Ureter (tissue), 1 donor: ENCODE results near the gene DPYD. TPM values are rescaled to one million over a fixed set of nuclear protein-coding genes. Genes with fewer than 3 reads are reported as not detected.
"Not testable (repeated sequence)": the region's sequence is repeated elsewhere in the genome, so short reads cannot be mapped to it uniquely, and the experiment has no call there.

Source experiments
- DNase-seq: peaks from one replicate; pipeline ENCODE4 v3.0.0-alpha.2; 2020; ENCODE audit warnings: low spot score
- total RNA-seq: library from RNA; stranded (reverse); gene quantifications from one replicate; pipeline ENCODE4 v1.2.4, GENCODE V29; 2023
- donor health status: DM: yes; HTN: yes; CAD: no.

Gene DPYD
- total RNA-seq, 1 donor from 2014 or later, result 31.2 TPM

DNA sequence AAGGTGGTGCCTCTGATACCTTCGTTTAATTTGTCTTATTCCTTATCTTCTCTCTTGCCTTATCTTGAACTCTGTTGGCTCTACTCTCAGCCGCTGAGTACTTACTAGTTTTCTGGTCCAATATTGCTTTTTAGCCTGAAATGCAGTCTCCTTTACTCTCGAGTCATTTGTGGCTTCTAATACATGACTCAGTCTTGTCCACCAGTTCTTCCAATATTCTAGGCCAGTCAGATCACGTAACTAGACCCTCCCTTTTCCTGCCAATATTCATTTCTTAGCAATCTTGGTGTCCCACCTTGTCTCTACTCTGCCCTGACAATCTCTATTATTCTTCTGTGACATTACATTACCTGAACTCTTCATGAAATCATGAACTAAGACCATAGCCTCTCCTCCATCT, 555.8 kb downstream of the DPYD start:
- DNase-seq, result no peak

DNA sequence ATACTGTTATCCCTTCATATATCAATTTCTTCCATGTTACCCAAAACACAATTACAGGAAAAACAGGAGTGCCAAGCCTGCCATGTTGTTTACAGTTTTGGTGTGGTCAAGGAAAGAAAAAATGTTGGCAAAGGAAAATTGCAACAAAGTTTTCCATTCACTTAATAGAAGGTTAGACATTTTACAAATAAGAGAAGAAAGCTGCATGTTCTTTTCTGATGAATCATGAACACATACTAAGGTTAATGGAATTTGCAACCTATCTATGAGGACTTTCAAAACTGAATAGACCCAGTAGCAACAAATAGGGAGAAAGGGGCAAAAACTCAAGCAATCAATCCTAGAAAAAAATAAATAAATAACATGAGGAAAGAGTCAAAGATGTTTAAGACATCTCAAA, 556.7 kb downstream of the DPYD start:
- no peak for DNase-seq

GRCh38 chr1:97356309-97356708, 564.5 kb downstream of the DPYD start:
- no peak for DNase-seq

DNA sequence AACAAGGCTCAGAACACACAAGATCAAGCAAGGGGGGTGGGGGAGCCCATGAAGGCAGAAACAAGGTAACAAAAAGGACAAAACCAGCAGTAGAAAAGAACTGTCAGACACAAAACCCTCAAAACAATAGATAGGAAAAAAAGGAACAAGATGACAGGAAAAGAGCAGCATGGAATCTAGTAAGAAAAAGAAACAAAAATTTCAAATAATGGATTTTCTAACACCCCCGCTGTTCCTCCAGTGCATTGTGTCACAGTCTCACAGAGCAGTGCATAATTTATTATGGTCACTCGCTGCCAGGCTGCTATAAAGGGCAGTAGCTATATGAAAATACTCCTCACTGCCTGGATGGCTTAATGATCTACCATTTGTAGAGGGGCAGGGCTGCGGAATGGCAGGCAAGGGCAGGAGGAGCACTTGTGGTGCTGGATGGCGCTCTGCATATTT, 567.9 kb downstream of the DPYD start:
- no peak for DNase-seq

- DNase-seq, result no peak
Measured at GRCh38 chr1:97351846-97352245, 569.0 kb downstream of the DPYD start.

DNA sequence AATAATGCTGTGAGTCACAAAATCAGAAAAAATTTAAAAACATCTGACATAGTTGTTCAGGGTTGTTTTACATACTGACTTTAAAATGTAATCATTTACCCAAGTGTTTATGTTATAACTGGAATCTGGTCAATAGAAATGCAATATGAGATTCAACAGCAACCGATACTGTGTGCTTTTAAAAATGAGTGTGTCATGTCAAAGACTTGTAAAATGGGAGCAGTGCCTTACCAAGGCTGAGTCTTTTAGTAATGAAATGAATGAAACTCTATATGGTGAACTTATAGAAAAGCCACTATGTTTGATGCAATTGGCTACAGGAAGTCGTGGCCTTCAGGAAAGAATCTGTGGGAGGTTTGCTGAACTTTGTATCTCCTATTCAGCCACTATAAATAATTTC, 570.2 kb downstream of the DPYD start:
- no peak for DNase-seq

GRCh38 chr1:97350241-97350640, 570.6 kb downstream of the DPYD start:
- no peak for DNase-seq

DNA sequence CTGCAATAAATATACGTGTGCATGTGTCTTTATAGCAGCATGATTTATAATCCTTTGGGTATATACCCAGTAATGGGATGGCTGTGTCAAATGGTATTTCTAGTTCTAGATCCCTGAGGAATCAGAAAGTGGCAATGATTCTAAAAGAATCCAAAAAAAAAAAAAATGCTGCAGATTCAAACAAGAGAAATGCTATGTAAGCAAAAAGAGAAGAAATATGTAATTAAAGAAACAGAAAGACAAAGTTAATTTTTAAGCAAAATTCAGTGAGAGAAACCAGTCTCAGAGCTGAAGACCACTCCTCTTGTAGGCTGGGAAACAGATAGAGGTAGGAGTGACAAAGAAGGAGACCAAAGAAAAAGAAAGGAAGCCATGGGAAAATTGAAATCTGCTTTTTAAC, 571.0 kb downstream of the DPYD start:
- DNase-seq, result not testable (repeated sequence)

- no peak for DNase-seq
Measured at GRCh38 chr1:97348599-97349265, 572.1 kb downstream of the DPYD start.

- DNase-seq, result no peak
Measured at GRCh38 chr1:97340951-97341350, 579.9 kb downstream of the DPYD start.

GRCh38 chr1:97338347-97338746, 582.5 kb downstream of the DPYD start:
- DNase-seq, result no peak

- DNase-seq, result no peak
Measured at GRCh38 chr1:97337250-97338030, 583.4 kb downstream of the DPYD start.

DNA sequence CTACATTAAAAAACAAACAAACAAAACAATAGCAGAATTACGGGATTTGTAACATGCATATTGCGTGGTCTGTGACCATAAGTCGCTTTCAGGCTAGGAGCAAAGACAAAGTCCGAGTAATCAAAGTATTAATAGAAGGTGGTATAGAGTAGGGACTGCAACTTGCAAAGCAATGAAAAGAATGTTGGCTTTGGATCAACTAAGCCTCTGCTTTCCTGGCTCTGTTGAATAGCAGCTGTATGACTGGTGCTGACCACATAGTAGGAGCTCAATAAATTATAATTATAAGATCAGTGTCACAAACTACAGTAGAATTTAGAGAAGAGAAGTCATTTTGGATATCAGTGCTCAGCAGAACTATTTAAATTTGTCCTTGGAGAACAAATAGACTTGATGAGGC, 586.4 kb downstream of the DPYD start:
- no peak for DNase-seq

GRCh38 chr1:97332716-97333115, 588.1 kb downstream of the DPYD start:
- DNase-seq, result no peak

- no peak for DNase-seq
Measured at GRCh38 chr1:97331165-97331564, 589.7 kb downstream of the DPYD start.

- DNase-seq, result no peak
Measured at GRCh38 chr1:97314685-97315084, 606.1 kb downstream of the DPYD start.

DNA sequence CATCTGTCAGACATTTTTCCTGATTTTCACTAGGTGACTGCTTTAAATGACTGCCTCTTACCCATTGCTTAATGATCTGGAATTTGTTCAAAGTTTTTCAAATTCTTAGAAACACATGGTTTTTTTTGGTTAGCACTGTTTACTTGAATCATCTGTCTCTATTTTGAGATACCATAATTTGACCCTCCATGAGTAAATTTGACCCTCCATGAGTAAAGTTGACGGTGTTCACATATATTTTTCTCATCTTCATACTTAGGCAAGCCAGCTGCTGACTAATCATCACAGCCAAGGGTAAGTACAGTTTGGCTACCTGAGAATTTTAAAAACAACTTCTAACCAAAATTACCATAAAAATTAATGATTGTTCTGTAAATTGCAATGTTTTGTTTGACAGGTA, 612.7 kb downstream of the DPYD start:
- DNase-seq, result no peak

DNA sequence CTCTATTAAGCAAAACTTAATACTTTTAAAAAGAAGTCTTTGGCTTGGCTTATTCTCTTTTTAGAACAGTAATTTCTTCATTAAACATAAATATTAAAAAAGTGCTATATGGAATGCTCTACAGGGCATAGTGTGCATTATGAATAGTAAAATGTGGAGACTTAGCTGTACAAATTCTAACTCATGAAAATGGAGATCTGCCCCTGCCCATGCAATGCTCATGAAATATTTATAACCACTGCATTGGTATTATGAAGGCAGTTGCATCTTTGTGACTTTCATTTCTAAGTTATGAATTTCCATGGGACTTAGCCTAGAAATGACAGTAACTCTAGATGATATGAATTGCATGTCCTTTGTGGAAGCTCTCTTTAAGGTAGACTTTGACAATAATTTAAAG, 613.3 kb downstream of the DPYD start:
- DNase-seq, result no peak

GRCh38 chr1:97307151-97307550, 613.7 kb downstream of the DPYD start:
- no peak for DNase-seq

- DNase-seq, result no peak
Measured at GRCh38 chr1:97306504-97306903, 614.3 kb downstream of the DPYD start.

GRCh38 chr1:97304366-97304765, 616.5 kb downstream of the DPYD start:
- DNase-seq, result no peak

DNA sequence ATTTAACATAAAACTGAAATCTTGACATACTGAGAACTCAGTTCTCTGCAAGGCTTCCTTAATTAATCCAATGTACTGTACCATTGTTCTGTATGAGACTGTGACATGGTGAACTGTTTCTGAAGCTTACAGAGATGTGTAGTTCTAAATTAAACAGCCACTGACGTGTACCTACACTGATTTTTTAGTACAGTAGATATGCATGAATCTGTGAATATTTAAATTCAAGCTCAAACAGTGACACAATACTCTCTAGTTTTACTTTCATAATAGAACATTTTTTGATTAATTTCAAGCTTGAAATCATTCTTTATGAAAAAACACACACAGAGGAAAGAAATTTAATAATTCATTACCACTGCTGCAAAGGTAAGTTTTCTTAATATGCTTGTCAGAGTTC, 621.9 kb downstream of the DPYD start:
- no peak for DNase-seq

DNA sequence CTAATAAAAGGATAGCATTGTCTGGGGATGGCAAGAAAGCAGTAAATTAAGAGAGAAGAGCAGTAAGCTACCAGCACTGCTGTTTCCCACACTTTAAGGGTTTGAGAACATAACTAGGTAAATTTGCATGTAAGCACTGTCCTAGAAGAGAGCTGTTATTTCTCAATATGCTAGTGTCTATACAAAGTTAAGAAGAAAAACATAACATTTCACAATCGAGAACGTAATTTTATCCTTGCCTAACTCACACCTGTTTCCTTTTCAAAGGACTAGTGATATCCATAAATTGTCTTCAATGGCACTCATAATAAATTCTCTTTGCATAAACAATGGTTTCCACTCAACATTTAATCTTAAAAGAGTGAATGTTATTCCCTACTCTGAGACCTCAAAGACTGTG, 623.2 kb downstream of the DPYD start:
- no peak for DNase-seq

DNA sequence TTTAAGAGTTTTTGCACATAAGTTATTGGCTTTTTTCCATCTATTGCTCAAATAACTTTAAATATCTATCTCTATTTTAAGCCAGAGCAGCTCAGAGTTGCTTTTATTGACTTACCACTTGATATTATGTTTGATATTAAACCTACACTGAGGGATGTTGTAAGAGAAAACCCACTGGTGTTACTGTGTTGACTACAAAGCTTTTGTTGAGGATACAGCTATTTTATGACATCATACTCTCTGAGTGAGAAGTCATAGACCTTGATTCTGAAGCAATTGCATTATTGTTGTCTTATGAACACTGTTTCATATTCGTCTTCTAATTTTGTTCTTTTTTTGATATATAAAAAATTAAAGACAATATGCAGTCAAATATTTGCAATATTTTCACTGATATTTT, 638.9 kb downstream of the DPYD start:
- DNase-seq, result no peak
